HepG2 (cell line): ENCODE data around the gene LHFPL2. TPM values are rescaled to one million over a fixed set of nuclear protein-coding genes. Genes with fewer than 3 reads are reported as not detected.

Source experiments
- ATAC-seq: fragments of 200-7000 bp; cut with Tn5 transposase; 3 replicates; pipeline ENCODE4 v1.9.1; 2020; ENCODE audit warnings: mild to moderate bottlenecking, moderate library complexity
- BruUV-seq: library from RNA; stranded (reverse); fragments of 400-500 nt; replicated peaks from 2 replicates; lab custom pipeline; 2021; lab: Mats Ljungman, UMichigan
- CTCF ChIA-PET: fragments of 300-600 bp; formaldehyde crosslinking; extraction: SDS; loops from one replicate; lab custom pipeline; 2021; ENCODE audit warnings: low total read pairs, inconsistent platforms, low intra/inter-chr PET ratio; lab: Yijun Ruan, JAX
- POLR2A ChIA-PET: fragments of 350-600 bp; sonication (Branson Sonifier 250); formaldehyde crosslinking; loops from one replicate; lab custom pipeline; 2020; ENCODE audit warnings: antibody characterized with exemption, inconsistent platforms; lab: Yijun Ruan, JAX
- DNase-seq: peaks from one replicate; pipeline ENCODE4 v3.0.0-alpha.2; 2015; ENCODE audit warnings: low spot score
- FAIRE-seq: peaks from 3 replicates; lab custom pipeline; 2011; peaks lifted over from hg19 to GRCh38; lab: Jason Lieb, UNC
- H2AFZ ChIP-seq: one replicate; pipeline ENCODE4 v1.6.1; 2011; ENCODE audit warnings: low read length, inconsistent platforms
- H3K27ac ChIP-seq: fragments of 300-600 bp; 3 replicates; pipeline ENCODE4 v1.8.0; 2011; ENCODE audit warnings: mixed run types, mild to moderate bottlenecking, mixed read lengths, low read length, inconsistent platforms; ENCODE audit not compliant: insufficient read depth; ENCODE audit errors: extremely low read length
- H3K27me3 ChIP-seq, 2 experiments: fragments of 200-600 bp in 1 of 2; 2 replicates in 1 of 2; 3 replicates in 1 of 2; pipeline versions ENCODE4 v1.6.0 to v1.8.0; 2011; ENCODE audit warnings: low read length in 2 of 2, mild to moderate bottlenecking in 2 of 2, moderate library complexity in 2 of 2, inconsistent platforms in 1 of 2; ENCODE audit not compliant: insufficient read depth in 2 of 2, control insufficient read depth in 1 of 2
- H3K36me3 ChIP-seq, 2 experiments: fragments of 200-600 bp in 1 of 2; replicated peaks in 1 of 2; 2 replicates in 1 of 2; 3 replicates in 1 of 2; pipeline versions ENCODE4 v1.5.1 to v1.8.0; 2011; ENCODE audit warnings: low read length in 2 of 2, inconsistent platforms in 1 of 2; ENCODE audit not compliant: insufficient read depth in 2 of 2, control insufficient read depth in 1 of 2
- H3K4me1 ChIP-seq: 2 replicates; pipeline ENCODE4 v1.5.1; 2012; ENCODE audit warnings: low read length, inconsistent platforms; ENCODE audit not compliant: insufficient read depth
- H3K4me2 ChIP-seq: 2 replicates; pipeline ENCODE4 v1.6.0; 2011; ENCODE audit warnings: low read depth, low read length, inconsistent platforms
- H3K4me3 ChIP-seq, 3 experiments: fragments of 200-600 bp in 1 of 3; sonication (generic), shearing (Covaris generic) in 1 of 3; replicated peaks in 1 of 3; 2 replicates each; pipeline ENCODE4 v1.5.1; 2011 to 2016; ENCODE audit warnings: low read length in 3 of 3, inconsistent platforms in 2 of 3, low read depth in 2 of 3, mild to moderate bottlenecking in 2 of 3, control low read depth in 1 of 3, mixed read lengths in 1 of 3; ENCODE audit not compliant: insufficient read depth in 1 of 3
- H3K79me2 ChIP-seq: one replicate; pipeline ENCODE4 v1.6.1; 2011; ENCODE audit warnings: low read length, inconsistent platforms; ENCODE audit not compliant: insufficient read depth
- H3K9ac ChIP-seq: 2 replicates; pipeline ENCODE4 v1.6.0; 2011; ENCODE audit warnings: mild to moderate bottlenecking, low read depth, low read length, inconsistent platforms; ENCODE audit not compliant: insufficient read depth
- H3K9me3 ChIP-seq: 2 replicates; pipeline ENCODE4 v1.5.1; 2012; ENCODE audit warnings: mild to moderate bottlenecking, low read length
- H4K20me1 ChIP-seq: 2 replicates; pipeline ENCODE4 v1.6.0; 2011; ENCODE audit warnings: inconsistent platforms, mild to moderate bottlenecking, low read length, moderate library complexity; ENCODE audit not compliant: insufficient read depth
- CBFB ChIP-seq: sonication (generic); formaldehyde crosslinking; IDR thresholded peaks from 2 replicates; pipeline ENCODE4 v1.4.0; 2020; ENCODE audit warnings: missing genetic modification reagents
- CCAR2 ChIP-seq: fragments of 200-400 bp; formaldehyde crosslinking; optimal IDR thresholded peaks from 2 replicates; pipeline ENCODE3; 2018; ENCODE audit warnings: low read depth, mild to moderate bottlenecking, low read length, moderate library complexity
- SSRP1 ChIP-seq: IDR thresholded peaks from 2 replicates; pipeline ENCODE4 v1.6.1; 2016; ENCODE audit warnings: control low read depth
- TOE1 ChIP-seq: sonication (generic); formaldehyde crosslinking; IDR thresholded peaks from 2 replicates; pipeline ENCODE4 v1.4.0; 2020; ENCODE audit warnings: mild to moderate bottlenecking, missing genetic modification reagents
- YEATS2 ChIP-seq: sonication (generic); formaldehyde crosslinking; IDR thresholded peaks from 2 replicates; pipeline ENCODE4 v1.4.0; 2020; ENCODE audit warnings: missing genetic modification reagents, borderline replicate concordance
- ZEB1 ChIP-seq: IDR thresholded peaks from 2 replicates; pipeline ENCODE4 v1.6.1; 2012; ENCODE audit warnings: mild to moderate bottlenecking, low read depth, inconsistent platforms; ENCODE audit not compliant: insufficient replicate concordance
- ZNF207 ChIP-seq: fragments of 450-650 bp; IDR thresholded peaks from 2 replicates; pipeline ENCODE4 v1.6.1; 2016; ENCODE audit warnings: antibody characterized with exemption, borderline replicate concordance
- ZNF225 ChIP-seq: sonication (generic); formaldehyde crosslinking; IDR thresholded peaks from 2 replicates; pipeline ENCODE4 v1.4.0; 2020; ENCODE audit warnings: mild to moderate bottlenecking, missing genetic modification reagents
- ZNF329 ChIP-seq: sonication (generic); formaldehyde crosslinking; IDR thresholded peaks from 2 replicates; pipeline ENCODE4 v1.9.0; 2021; ENCODE audit warnings: low read depth, mild to moderate bottlenecking, missing genetic modification reagents
- ZNF800 ChIP-seq: sonication (generic); formaldehyde crosslinking; IDR thresholded peaks from 2 replicates; pipeline ENCODE4 v1.4.0; 2020; ENCODE audit warnings: missing genetic modification reagents
- WGBS: methylation state at CpG from one replicate; pipeline ENCODE4 v1.1.6; 2017; ENCODE audit warnings: low lambda C conversion rate; 5-methylcytosine and 5-hydroxymethylcytosine counted together
- in situ Hi-C: cut with HindIII; loops from 2 replicates; pipeline ENCODE4 v1.10.0; 2017; ENCODE audit warnings: low pct_unique_long_range_greater_than_20kb; ENCODE audit not compliant: extremely low pct_ligation_motif_present
- intact Hi-C: fragments of 100-400 bp; cut with micrococcal nuclease; formaldehyde crosslinking; loops from one replicate; pipeline ENCODE4 v1.10.0; 2022; ENCODE audit not compliant: unreplicated experiment
- polyA plus RNA-seq, 8 experiments: library from polyadenylated mRNA; depleted of rRNA in 3 of 8; stranded (reverse) in 7 of 8; unstranded in 1 of 8; fragments of >200 nt; fragmentation: Illumina TruSeq in 4 of 8; extraction: Trizol in 4 of 8; gene quantifications; 2 replicates each; pipeline versions ENCODE4 v1.2.1 to v1.2.3, GENCODE V29; 2011 to 2016; ENCODE audit warnings: low read depth in 4 of 8, missing spikeins in 1 of 8, mixed read lengths in 1 of 8; ENCODE audit not compliant: insufficient read depth in 1 of 8
- total RNA-seq, 5 experiments: library from RNA; depleted of rRNA; stranded (reverse); fragments of >200 nt; fragmentation: Illumina TruSeq; extraction: Trizol; gene quantifications; 2 replicates each; pipeline ENCODE4 v1.2.3, GENCODE V29; 2016; ENCODE audit warnings: low read depth in 1 of 5

The LHFPL2 gene
- total and polyA plus RNA-seq, 2 of the 13 experiments (the other 11 are each of a cell fraction or from before 2014, with no cell fraction given) = 6.0 to 20.0 TPM

DNA sequence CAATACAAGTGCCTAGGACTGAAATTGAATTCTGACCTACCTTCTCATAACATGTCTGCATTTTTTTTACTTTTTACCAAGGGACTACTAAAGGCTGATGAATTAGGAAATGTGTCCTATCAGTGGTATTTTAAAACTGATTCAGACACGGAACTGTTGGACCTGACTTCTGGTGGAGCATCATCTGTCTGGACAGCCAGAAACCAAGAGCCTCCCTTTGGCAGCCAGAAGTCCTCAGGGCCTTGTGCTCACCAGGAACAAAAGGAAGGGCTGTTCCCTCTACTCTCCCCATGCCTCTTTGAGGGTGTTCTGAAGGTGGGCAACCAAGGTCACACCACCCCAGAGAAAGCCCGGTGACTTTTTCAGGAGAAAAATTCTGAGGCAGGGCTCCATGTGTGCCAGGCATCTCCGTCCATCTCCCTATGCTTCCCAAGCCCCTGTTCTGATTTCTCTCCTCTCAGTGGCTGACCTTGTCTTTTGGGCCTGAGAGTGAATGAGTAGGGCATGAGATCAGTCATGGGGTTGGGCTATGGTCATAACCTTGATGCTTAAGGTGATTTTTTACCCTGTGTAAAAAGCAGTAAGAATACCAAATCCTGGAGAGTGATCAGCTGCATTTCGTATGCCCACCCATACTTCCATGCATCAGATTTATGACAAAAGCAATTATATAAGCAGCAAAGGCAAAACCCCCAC lies 144.5 kb downstream of the LHFPL2 start:
- Histone ChIP-seq H3K4me1 (peaks cover 31% of the 10 kb centered on the region), H3K4me2 (no peak overlapping the region), H3K79me2 (no peaks in the 10 kb centered on the region), H4K20me1 (no peaks in the 10 kb centered on the region), H3K4me3 (no peak overlapping the region), H3K9ac (no peak overlapping the region), H2AFZ (no peak overlapping the region), H3K9me3 (no peaks in the 10 kb centered on the region), H3K36me3 (peaks cover 5 to 13% of the 10 kb centered on the region in 2 experiments; a peak in 4 of 5 replicates), H3K27ac (no peak overlapping the region), H3K27me3 (no peaks in the 10 kb centered on the region)
- intact Hi-C loops (no loop called here), in situ Hi-C loops (no loop called here)
- ChIA-PET POLR2A (interaction anchor here (1.4 kb wide), 1 partner anchor 16 kb away, joined by 4 read pairs; no protein-coding TSS in a partner anchor), CTCF (no interaction called here)
- BruUV-seq = no TSS peak
- FAIRE-seq (no peak), DNase-seq (no peak), ATAC-seq (no peak)
- TF ChIP-seq YEATS2 (no peak), CBFB (CRISPR knock-in tag) (no peak), ZEB1 (no peak), ZNF225 (no peak), ZNF207 (no peak), TOE1 (no peak), CCAR2 (no peak), ZNF800 (CRISPR knock-in tag) (no peak), ZNF329 (CRISPR knock-in tag) (no peak), SSRP1 (no peak)
- WGBS = 94% methylated on average over 4 of the region's 4 CpGs
